ENCODE measurements around the gene TF.
"Not testable (repeated sequence)": the region's sequence is repeated elsewhere in the genome, so short reads cannot be mapped to it uniquely, and the experiment has no call there.

The TF gene

GRCh38 chr3:133732231-133732630, 14.0 kb upstream of the TF start:
- not testable (repeated sequence) for ATAC-seq; H3K4me3 Mint-ChIP-seq; H3K4me1 Mint-ChIP-seq; DNase-seq (ENCODE audit: low spot score in 2 of 2); H3K27ac Mint-ChIP-seq; H3K9me3 Mint-ChIP-seq; H3K36me3 Mint-ChIP-seq

- Mint-ChIP-seq H3K4me1 (no peaks in the 10 kb centered on the region), H3K27ac (no peak overlapping the region), H3K36me3 (no peaks in the 10 kb centered on the region), H3K4me3 (no peak overlapping the region), H3K9me3 (peaks cover 5% of the 10 kb centered on the region)
- ATAC-seq (no peak), DNase-seq (ENCODE audit: low spot score in 2 of 2) (no peak)
Measured at GRCh38 chr3:133733226-133733625, 13.0 kb upstream of the TF start.

GRCh38 chr3:133734305-133734704, 11.9 kb upstream of the TF start:
- H3K4me3 Mint-ChIP-seq: no peak overlapping the region

GRCh38 chr3:133742351-133743091, 3.7 kb upstream of the TF start:
- Mint-ChIP-seq H3K4me1 (peaks cover 6% of the 10 kb centered on the region), H3K4me3 (no peak overlapping the region), H3K9me3 (no peaks in the 10 kb centered on the region), H3K36me3 (no peaks in the 10 kb centered on the region), H3K27ac (no peak overlapping the region)
- ATAC-seq (no peak), DNase-seq (ENCODE audit: low spot score in 2 of 2) (no peak)

More at GRCh38 chr3:133734305-133734704, 11.9 kb upstream of the TF start:
- no peak for ATAC-seq
- H3K36me3 Mint-ChIP-seq: no peaks in the 10 kb centered on the region
- no peak for DNase-seq (ENCODE audit: low spot score in 2 of 2)
- H3K27ac Mint-ChIP-seq: no peak overlapping the region
- no peaks in the 10 kb centered on the region for H3K4me1 Mint-ChIP-seq
- peaks cover 5% of the 10 kb centered on the region for H3K9me3 Mint-ChIP-seq

- no peaks in the 10 kb centered on the region for H3K36me3 Mint-ChIP-seq
- DNase-seq (ENCODE audit: low spot score in 2 of 2) (no peak), ATAC-seq (no peak)
- no peaks in the 10 kb centered on the region for H3K9me3 Mint-ChIP-seq
- no peak overlapping the region for H3K4me3 Mint-ChIP-seq
- H3K4me1 Mint-ChIP-seq: peaks cover 6% of the 10 kb centered on the region
- no peak overlapping the region for H3K27ac Mint-ChIP-seq
Measured at GRCh38 chr3:133744241-133744640, 2.0 kb upstream of the TF start.

GRCh38 chr3:133745108-133745507, 1.1 kb upstream of the TF start:
- Mint-ChIP-seq H3K4me1 (peaks cover 6% of the 10 kb centered on the region), H3K36me3 (no peaks in the 10 kb centered on the region), H3K9me3 (no peaks in the 10 kb centered on the region), H3K4me3 (no peak overlapping the region), H3K27ac (no peak overlapping the region)
- ATAC-seq (no peak), DNase-seq (ENCODE audit: low spot score in 2 of 2) (no peak)

GRCh38 chr3:133746712-133747066, 496 bp downstream of the TF start:
- DNase-seq (ENCODE audit: low spot score in 2 of 2) (no peak), ATAC-seq (no peak)
- no peak overlapping the region for H3K4me3 Mint-ChIP-seq
- H3K36me3 Mint-ChIP-seq: no peaks in the 10 kb centered on the region
- H3K27ac Mint-ChIP-seq: no peak overlapping the region
- H3K9me3 Mint-ChIP-seq: no peaks in the 10 kb centered on the region
- H3K4me1 Mint-ChIP-seq: peaks cover 6% of the 10 kb centered on the region

GRCh38 chr3:133747373-133747772, 1.2 kb downstream of the TF start:
- no peak for ATAC-seq
- peaks cover 6% of the 10 kb centered on the region for H3K4me1 Mint-ChIP-seq
- H3K4me3 Mint-ChIP-seq: no peak overlapping the region
- no peaks in the 10 kb centered on the region for H3K9me3 Mint-ChIP-seq
- no peak overlapping the region for H3K27ac Mint-ChIP-seq
- H3K36me3 Mint-ChIP-seq: no peaks in the 10 kb centered on the region
- DNase-seq (ENCODE audit: low spot score in 2 of 2): no peak

- no peak overlapping the region for H3K27ac Mint-ChIP-seq
- no peaks in the 10 kb centered on the region for H3K9me3 Mint-ChIP-seq
- H3K4me1 Mint-ChIP-seq: peaks cover 6% of the 10 kb centered on the region
- ATAC-seq: no peak
- H3K4me3 Mint-ChIP-seq: no peak overlapping the region
- no peak for DNase-seq (ENCODE audit: low spot score in 2 of 2)
- no peaks in the 10 kb centered on the region for H3K36me3 Mint-ChIP-seq
Measured at GRCh38 chr3:133747907-133748639, 1.9 kb downstream of the TF start.

GRCh38 chr3:133749427-133750258, 3.5 kb downstream of the TF start:
- no peak overlapping the region for H3K27ac Mint-ChIP-seq
- no peaks in the 10 kb centered on the region for H3K9me3 Mint-ChIP-seq
- H3K4me3 Mint-ChIP-seq: no peak overlapping the region
- DNase-seq (ENCODE audit: low spot score in 2 of 2): no peak
- ATAC-seq: no peak
- H3K36me3 Mint-ChIP-seq: no peaks in the 10 kb centered on the region
- H3K4me1 Mint-ChIP-seq: peaks cover 6% of the 10 kb centered on the region

- ATAC-seq: no peak
- no peaks in the 10 kb centered on the region for H3K9me3 Mint-ChIP-seq
- no peaks in the 10 kb centered on the region for H3K36me3 Mint-ChIP-seq
- peaks cover 6% of the 10 kb centered on the region for H3K4me1 Mint-ChIP-seq
- no peak overlapping the region for H3K27ac Mint-ChIP-seq
- no peak overlapping the region for H3K4me3 Mint-ChIP-seq
- no peak for DNase-seq (ENCODE audit: low spot score in 2 of 2)
Measured at GRCh38 chr3:133750259-133750656, 4.1 kb downstream of the TF start.

GRCh38 chr3:133753107-133753778, 7.0 kb downstream of the TF start:
- ATAC-seq (no peak), DNase-seq (ENCODE audit: low spot score in 2 of 2) (no peak)
- no peaks in the 10 kb centered on the region for H3K36me3 Mint-ChIP-seq
- no peak overlapping the region for H3K4me3 Mint-ChIP-seq
- no peaks in the 10 kb centered on the region for H3K9me3 Mint-ChIP-seq
- H3K27ac Mint-ChIP-seq: no peak overlapping the region
- no peaks in the 10 kb centered on the region for H3K4me1 Mint-ChIP-seq

GRCh38 chr3:133753779-133754164, 7.6 kb downstream of the TF start:
- H3K36me3 Mint-ChIP-seq: no peaks in the 10 kb centered on the region
- H3K4me3 Mint-ChIP-seq: no peak overlapping the region
- no peaks in the 10 kb centered on the region for H3K9me3 Mint-ChIP-seq

GRCh38 chr3:133754455-133754854, 8.3 kb downstream of the TF start:
- ATAC-seq (no peak), DNase-seq (ENCODE audit: low spot score in 2 of 2) (no peak)
- Mint-ChIP-seq H3K9me3 (no peaks in the 10 kb centered on the region), H3K4me3 (no peak overlapping the region), H3K27ac (no peak overlapping the region), H3K4me1 (no peaks in the 10 kb centered on the region), H3K36me3 (no peaks in the 10 kb centered on the region)

More at GRCh38 chr3:133753779-133754164, 7.6 kb downstream of the TF start:
- ATAC-seq: peak; percentile 19
- H3K27ac Mint-ChIP-seq: no peak overlapping the region
- DNase-seq (ENCODE audit: low spot score in 2 of 2): no peak
- H3K4me1 Mint-ChIP-seq: no peaks in the 10 kb centered on the region
